DLD1 (cell line): ENCODE data around the gene CCL23.
"Not testable (repeated sequence)": the region's sequence is repeated elsewhere in the genome, so short reads cannot be mapped to it uniquely, and the experiment has no call there.

Experiments
- in situ Hi-C: cut with HindIII; loops from 2 replicates; pipeline ENCODE4 v1.10.0; 2017; ENCODE audit warnings: low sequenced_read_pairs

Gene CCL23, protein sequence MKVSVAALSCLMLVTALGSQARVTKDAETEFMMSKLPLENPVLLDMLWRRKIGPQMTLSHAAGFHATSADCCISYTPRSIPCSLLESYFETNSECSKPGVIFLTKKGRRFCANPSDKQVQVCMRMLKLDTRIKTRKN

DNA sequence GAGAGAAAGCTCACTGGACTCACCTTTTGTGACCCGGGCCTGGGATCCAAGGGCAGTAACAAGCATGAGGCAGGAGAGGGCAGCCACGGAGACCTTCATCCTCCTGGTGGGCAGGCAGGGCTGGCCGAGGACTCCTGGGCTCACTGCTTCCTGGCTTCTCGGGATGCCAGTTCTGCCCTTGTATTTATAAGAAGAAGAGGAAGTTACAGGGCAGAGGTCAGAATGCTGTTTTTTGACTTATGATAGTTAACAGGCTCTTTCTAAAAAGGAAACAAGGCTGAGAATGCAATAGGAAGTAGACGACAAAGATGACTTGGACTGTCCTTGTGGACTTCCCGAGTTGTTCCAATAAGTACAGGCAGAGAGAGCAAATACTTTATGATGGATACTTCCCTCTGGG lies at the start of gene CCL23:
Gene CCL23, minus strand, starts transcription at position 174 of the 400 bp plus-strand sequence. Its CDS starts 75 bp downstream, at position 99.
- in situ Hi-C loops, result no loop called here

DNA sequence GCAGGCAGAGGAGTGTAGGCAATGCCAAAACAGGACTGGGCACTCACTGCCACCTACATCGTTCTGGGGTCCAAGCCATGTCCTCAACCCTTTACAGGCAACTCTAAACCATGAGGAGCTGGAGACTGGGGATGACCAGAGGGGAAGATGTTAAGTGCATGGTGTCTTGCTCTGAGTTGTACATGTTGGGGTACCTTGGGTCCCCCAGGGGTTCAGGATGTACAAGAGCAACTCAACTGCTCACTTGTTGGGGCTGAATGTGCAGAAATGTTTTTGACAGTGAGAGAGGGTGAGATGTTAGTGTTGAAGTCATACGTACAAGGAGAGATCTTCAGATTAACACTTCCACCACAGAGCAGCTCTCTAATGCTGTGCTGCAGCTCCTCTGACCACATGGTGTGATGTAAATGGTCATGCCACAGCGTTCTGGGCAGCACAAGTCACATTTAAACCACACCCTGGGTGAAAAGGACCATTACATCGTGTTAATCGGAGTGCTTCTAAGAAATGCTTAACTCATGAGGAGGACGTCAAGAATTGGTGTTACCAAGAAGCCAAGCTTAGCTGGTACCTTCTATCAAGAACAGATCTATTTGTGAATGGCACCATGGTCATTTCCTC lies 48.7 kb upstream of the CCL23 start:
- in situ Hi-C loops, result no loop called here

DNA sequence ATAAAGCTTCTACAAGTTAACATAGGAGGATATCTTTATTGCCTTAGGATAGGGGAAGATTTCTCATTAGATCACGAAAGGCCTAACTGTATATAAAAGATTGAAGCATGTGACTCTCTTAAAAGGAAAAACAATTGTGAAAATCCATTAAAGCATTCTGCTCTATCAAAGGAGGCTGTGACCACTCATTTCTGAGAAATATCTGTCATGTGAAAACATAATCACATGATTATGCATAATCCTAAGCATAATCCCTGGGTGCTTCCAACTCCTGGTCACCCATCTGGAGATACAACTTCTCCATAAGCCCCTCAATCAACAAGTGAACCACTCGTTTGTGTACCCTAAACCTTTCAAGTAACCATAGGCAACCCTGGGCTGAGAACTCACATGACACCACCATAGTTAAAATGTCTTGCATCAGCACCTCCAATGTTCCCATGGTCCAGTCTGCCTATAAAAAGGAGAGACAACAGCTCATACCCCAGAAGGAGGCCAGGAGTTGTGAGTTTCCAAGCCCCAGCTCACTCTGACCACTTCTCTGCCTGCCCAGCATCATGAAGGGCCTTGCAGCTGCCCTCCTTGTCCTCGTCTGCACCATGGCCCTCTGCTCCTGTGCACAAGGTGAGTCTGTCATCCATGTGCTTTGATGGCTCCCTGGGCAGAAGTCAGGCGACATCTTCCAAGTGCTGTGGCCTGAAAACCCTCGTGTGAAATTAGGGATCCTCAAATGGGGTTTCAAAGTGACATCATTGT lies 46.2 kb upstream of the CCL23 start, which contains the start of gene CCL18:
Gene CCL18, plus strand, starts transcription at position 487 of the 756 bp plus-strand sequence. Its CDS starts 71 bp downstream, at position 558.
- in situ Hi-C loops, result no loop called here

DNA sequence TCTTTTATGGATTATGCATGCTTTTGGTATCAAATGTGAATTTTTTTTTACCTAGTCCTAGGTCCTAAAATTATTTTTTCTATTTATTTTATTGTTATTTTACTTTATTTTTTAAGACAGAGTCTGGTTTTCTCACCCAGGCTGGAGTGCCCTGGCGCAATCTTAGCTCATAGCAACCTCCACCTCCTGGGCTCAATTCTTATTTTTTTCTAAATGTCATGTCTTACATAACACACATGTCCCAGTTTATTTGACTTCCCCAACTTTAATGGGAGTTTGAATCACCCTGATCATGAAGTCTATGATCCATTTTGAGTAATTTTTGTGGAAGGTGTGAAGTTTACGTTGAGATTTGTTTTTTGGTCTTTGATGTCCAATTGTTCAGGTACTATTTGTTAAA lies 43.0 kb upstream of the CCL23 start:
- in situ Hi-C loops, result no loop called here

DNA sequence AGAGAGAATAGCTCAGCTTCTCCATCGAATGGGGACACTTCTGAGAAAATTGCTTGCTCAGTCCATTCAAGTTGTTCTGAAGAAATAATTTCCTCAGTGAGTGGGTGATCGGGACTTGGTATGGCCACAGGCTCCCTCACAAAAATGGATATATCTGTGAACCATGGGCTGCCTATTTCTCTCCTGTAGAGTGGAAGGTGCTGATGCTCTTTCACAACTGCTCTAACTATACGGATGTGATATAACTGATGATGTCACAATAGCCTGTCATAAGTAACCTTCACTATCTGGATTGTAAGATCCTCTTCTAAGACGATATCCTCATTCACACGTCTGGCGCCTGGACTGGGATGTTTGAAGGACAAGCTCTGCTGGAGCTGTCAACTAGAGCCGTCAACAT lies 41.6 kb upstream of the CCL23 start:
- in situ Hi-C loops, result no loop called here

DNA sequence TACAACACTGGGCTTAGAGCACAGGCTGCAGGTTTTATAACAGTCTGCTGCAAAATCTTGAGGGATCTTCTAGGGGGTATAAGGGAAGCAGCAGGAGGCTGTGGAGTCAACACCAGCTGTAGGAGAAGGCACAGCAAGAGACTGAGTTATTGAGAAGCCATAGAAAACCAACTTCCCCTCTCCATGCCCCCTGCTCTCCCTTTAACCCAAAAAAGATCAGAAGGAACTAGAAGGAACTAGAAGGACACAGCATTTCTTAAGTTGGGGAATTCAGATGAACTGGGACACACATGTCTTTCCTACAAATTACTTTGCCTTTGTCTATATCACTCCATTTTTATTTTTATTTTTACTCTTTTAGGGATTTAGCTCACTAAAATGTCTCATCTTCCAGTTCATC lies 40.1 kb upstream of the CCL23 start:
- in situ Hi-C loops, result no loop called here

DNA sequence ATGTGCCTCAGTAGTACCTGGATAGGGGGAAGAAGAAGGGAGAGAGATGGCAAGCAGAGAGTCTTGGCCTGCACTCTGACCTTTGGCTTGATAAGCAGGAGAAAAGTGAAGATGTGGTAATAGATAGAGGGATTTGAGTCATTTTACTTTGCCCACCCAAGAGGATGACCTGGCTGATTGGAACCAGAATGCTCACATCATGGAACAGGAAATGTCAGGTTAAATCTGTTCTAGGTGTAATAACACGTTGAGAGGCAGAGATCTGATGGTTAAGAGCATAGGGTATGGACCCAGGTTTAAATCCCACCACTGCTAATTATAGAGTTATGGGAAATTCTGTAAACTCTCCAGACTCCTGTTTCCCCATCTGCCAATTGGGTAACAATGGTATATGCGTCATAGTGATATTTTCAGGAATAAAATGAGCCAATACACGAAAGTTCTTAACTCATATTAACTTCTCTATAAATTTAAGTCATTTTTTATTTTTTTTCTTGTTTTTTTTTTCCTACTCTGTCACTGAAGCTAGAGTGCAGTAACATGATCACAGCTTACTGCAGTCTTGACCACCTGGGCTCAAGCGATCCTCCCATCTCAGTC lies 38.2 kb upstream of the CCL23 start:
- in situ Hi-C loops, result no loop called here

DNA sequence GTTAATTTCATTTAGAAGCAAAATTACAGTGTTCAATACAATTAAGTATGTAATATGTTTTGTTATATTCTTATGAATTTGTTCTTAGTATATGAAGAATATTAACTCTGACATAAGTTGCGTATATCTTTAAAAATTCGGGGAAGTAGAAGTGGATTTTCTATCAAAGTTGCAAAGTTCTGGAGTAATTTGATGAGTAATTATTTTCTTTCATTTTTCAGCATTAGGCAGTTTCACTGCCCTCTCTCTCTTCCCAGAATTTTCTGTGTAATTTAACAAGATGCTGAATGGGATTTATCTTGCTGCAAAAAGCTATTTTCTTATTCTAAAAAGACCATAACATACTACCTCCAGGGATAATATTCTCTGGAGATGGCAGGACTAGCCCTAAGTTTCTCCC lies 37.4 kb upstream of the CCL23 start:
- in situ Hi-C loops, result no loop called here

DNA sequence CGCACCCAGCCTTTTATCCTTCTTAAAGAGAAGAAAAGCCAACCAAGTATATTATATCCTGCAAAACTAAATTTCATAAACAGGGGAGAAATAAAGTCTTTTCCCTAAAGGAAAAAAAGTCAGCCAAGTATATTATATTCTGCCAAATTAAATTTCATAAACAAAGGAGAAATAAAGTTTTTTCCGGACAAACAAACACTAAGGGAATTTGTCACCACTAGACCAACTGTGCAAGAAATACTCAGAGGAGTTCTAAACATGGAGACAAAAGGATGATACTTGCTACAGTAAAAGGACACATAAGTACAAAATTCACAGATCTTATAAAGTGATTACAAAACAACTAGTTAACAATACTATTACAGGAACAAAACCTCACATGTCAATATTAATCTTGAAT lies 31.9 kb upstream of the CCL23 start:
- in situ Hi-C loops, result no loop called here

DNA sequence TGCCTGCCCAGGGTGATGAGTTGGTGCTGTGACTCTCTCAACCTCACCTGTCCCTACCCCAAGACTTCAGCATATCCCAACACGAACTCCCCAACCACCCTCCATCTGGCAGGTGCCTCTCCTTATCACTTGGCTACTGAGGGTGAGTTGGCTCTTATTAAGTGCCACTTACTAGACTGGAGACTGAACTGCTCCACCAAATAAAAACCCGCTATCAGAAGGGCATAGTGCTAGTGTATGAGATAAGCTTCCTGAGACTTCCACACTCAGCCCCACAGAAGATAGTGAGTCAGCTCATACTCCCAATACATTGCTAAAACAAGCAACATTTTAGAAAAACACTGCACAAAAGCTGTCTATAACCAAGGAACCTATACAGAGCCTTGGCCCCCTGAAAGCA lies 30.3 kb upstream of the CCL23 start:
- in situ Hi-C loops, result no loop called here

DNA sequence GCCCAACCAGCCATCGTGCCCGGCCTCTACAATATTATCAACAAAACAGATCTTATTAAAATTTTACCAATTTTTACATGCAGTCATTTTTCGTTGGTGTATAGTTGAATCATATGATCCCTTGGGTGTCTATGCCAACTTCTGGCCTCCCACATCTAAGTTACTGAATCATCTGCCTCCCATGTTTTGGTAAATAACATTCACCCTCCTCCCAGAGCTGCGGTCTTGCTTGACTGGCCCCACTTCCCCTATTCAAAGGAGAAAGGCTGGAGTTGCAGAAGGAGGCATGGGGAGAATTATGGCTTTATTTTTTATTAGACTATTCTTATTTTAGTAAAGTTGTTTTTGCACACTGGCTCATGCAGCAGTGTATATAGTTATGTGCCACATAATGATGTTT lies 18.5 kb upstream of the CCL23 start:
- in situ Hi-C loops, result no loop called here

DNA sequence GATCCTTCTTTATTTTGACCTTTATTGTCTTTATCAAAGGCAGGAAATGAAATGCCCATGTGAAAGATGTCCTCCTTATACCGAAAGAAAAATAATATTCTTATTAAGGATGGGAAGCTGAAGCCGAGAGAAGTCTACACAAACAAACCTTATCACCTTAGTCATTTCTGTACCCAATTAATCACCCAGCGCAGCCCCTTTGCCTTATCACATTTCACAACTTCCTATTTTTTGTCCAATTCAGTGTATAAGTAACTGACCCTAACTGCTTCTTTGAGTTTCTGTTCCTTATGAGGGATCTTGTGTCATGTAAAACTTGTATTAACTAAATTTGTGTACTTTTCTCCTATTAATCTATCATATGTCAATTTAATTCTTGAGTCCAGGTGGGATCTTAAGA lies 16.4 kb upstream of the CCL23 start:
- in situ Hi-C loops, result no loop called here

DNA sequence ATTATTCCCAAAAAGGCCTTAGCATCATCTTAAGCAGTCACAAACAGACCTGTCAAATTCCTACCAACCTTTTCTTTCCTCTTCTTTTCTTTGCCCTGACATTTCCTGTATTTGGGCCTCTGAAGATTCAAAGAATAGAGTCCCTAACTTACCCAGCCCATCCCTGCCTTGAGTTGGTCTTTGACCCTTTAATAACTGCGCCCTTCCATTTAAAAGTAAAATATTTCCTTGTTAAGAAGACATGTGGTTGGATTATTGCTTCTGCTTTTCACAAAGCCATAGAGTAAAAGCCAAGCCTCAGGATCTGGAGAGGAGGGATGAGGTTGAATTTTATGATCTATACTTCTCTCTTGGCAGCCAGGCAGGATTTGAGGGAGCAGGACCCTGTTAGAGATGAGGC lies 13.2 kb upstream of the CCL23 start:
- in situ Hi-C loops, result no loop called here

DNA sequence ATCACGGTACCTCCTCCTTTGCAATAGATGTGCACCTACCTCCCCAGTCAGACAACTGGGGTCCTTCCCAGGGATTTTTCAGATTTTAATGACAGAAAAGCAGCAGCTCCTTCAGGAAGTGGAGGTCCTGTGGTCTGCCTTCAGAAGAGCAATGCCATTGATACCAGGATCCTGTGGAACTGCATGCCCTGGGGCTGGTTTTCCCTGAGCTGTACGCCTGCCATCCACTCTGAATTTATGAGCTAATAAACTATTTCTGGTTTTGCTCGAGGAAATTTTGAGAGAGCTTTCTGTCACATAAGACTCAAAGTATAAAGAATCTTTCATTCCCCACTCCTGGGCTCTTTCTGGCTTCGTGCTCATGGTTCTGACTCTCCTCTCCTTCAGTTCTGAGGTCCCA lies 10.0 kb upstream of the CCL23 start:
- in situ Hi-C loops, result no loop called here

DNA sequence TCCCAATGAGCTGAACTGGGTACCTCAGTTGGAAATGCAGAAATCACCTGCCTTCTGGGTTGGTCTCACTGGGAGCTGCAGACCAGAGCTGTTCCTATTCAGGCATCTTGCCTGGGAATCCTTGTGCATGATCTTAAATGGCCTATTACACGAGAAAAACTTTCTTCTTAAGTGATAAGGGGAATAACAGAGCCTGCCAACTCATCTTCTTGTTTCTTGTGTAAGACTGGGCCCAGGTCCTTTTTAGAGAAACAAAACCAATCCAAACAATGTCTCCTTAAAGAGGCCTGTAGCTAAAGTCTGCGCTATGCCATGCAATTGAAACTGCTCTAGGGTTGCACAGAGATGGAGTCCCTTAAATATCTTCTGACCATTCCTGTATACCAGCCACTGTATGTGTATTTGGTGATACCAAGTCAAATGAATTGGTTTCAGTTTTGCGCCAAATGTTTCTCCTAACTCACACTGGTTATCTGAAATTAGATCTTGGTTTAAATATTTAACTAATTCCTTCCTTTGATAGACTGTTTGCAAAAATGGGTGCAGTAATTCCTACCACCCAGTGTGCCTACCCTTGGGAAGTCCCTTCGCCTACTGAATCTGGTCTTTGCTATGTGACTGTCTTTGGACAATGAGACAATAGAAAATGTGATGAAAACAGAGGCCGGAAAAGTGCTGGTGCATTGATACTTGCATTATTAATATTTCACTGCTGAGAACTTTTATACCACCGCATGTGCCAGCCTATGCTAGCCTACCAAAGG lies 6.5 kb upstream of the CCL23 start:
- in situ Hi-C loops, result no loop called here

DNA sequence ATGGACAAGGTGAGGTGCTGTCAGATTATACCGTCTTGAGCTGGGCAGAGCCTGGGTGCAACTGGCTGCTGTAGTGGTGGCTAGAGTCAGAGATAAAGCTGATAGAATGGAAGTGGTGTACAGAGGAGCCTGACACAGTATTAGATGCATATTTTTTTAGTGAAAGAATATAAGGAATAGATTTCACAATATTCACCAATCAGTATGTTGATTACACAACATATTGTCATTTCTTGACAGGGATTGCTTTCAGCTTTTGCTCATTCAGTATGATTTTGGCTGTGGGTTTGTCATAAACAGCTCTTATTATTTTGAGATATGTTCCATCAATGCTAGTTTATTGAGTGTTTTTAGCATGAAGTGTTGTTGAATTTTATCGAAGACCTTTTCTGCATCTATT lies 1.7 kb upstream of the CCL23 start:
- in situ Hi-C loops, result no loop called here

DNA sequence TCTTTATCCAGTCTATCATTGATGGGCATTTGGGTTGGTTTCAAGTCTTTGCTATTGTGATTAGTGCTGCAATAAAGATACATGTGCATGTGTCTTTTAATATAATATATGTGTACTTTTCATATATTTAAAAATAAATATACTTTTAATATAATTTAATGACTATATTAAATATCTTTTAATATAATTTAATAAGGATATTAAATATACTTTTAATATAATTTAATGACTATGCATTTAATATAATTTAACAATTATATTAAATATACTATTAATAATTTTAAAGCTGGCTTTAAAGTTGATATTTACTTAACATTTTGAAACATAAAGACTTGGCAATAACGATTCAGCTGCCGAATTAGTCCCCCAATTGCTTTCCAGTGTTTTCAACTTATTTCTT lies 1.2 kb downstream of the CCL23 start:
- in situ Hi-C loops, result no loop called here

DNA sequence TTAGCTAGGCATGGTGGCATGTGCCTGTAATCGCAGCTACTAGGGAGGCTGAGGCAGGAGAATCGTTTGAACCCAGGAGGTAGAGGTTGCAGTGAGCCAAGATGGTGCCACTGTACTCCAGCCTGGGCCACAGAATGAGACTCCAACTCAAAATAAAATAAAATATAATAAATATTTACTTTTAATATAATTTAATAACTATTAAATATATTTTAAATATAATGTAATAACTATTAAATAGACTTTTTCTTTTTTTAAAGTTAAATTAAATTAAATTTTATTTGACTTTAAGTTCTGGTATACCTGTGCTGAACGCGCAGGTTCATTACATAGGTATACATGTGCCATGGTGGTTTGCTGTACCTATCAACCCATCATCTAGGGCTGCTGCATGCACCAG lies 1.9 kb downstream of the CCL23 start:
- in situ Hi-C loops, result not testable (repeated sequence)

DNA sequence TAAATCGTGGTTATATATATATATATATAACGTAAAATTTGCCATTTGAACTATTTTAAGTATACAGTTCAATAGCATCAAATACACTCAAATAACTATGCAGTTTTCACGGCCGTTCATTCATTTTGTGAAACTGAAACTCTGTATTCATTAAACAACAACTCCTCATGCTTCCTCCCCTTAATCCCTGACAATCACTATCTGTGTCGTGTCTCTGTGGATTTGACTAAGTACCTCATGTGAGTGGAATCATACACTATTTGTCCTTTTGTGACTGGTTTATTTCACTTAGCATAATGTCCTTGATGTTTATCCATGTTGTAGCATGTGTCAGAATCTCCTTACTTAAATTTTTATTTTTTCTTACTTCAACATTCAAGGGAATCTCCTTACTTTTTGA lies 2.8 kb downstream of the CCL23 start:
- in situ Hi-C loops, result no loop called here

DNA sequence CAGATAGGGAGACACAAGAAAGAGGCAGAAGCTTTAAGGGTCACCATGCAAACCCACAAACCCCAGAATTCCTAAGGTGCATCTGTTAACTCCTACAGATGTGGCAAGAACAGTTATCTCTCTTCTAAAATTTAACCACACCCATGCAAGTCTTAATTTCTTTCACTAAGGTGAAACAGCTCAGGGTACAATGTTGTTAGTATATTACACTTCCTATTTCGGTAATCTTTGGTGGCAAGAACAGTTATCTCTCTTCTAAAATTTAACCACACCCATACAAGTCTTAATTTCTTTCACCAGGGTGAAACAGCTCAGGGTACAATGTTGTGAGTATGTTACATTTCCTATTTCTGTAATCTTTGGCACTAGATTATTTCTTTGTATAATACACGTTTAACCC lies 6.6 kb downstream of the CCL23 start:
- in situ Hi-C loops, result no loop called here

DNA sequence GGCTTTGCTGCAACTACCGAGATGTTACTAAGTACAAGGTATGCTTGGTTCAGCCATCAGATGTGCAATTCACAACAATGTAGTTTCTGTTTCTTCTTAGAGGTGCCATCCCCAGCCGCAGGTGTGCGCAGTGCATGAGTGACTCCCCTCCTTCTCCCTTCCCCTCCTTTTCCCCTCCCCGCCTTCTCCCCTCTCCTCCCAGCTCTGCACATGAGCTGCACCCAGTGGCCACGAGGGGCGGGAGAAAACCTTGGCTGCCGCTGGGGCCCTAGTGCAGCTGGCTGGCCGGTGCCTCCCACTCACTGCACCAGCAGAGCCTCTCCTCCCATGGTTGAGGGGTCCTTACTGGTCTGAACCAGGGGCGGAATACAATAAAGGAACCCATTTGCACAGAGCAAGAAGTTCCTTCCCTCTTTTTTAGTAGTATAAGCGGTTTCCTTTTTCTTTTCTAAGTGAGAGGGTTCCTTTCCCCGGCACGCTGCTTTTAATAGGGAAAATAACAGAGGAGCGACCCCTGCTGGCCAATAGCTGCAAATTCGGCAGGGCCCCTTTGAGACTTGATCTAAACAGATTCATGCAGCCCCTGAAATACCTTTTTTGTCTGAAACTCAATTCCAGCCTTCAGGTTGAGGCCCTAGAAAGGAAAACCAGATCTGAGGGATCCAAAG lies 8.6 kb downstream of the CCL23 start:
- in situ Hi-C loops, result no loop called here
